Hepatic stellate cell (primary cell): ENCODE results near the gene TNFRSF1A.

Experiments
- DNase-seq: peaks from one replicate; pipeline ENCODE4 v3.0.0; 2011; ENCODE audit warnings: low spot score

The TNFRSF1A gene

GRCh38 chr12:6374028-6374785 is 32.3 kb upstream of the TNFRSF1A start:
- no peak for DNase-seq

- no peak for DNase-seq
Observed at GRCh38 chr12:6373022-6373787, 31.3 kb upstream of the TNFRSF1A start.

- peak; percentile 93 for DNase-seq
Observed at GRCh38 chr12:6372403-6373003, 30.6 kb upstream of the TNFRSF1A start.

- DNase-seq = no peak
Observed at GRCh38 chr12:6370994-6371754, 29.3 kb upstream of the TNFRSF1A start.

GRCh38 chr12:6370576-6370935 is 28.7 kb upstream of the TNFRSF1A start:
- no peak for DNase-seq

GRCh38 chr12:6369916-6370575 is 28.2 kb upstream of the TNFRSF1A start:
- DNase-seq = no peak

GRCh38 chr12:6368906-6369525 is 27.1 kb upstream of the TNFRSF1A start:
- DNase-seq = no peak

- DNase-seq = no peak
Observed at GRCh38 chr12:6367969-6368892, 26.4 kb upstream of the TNFRSF1A start.

GRCh38 chr12:6367065-6367968 is 25.4 kb upstream of the TNFRSF1A start:
- DNase-seq = peak; percentile 51

- DNase-seq = no peak
Observed at GRCh38 chr12:6364044-6364374, 22.1 kb upstream of the TNFRSF1A start.

- DNase-seq = peak; percentile 92
Observed at GRCh38 chr12:6363330-6364043, 21.6 kb upstream of the TNFRSF1A start.

- DNase-seq = no peak
Observed at GRCh38 chr12:6363010-6363329, 21.1 kb upstream of the TNFRSF1A start.

- no peak for DNase-seq
Observed at GRCh38 chr12:6362403-6362802, 20.5 kb upstream of the TNFRSF1A start.

- no peak for DNase-seq
Observed at GRCh38 chr12:6361834-6362233, 20.0 kb upstream of the TNFRSF1A start.

- DNase-seq = no peak
Observed at GRCh38 chr12:6360578-6361490, 19.0 kb upstream of the TNFRSF1A start.

- no peak for DNase-seq
Observed at GRCh38 chr12:6360080-6360571, 18.2 kb upstream of the TNFRSF1A start.

- no peak for DNase-seq
Observed at GRCh38 chr12:6358881-6359280, 17.0 kb upstream of the TNFRSF1A start.
